HG02759 (cell line): ENCODE results near the gene REN.

Experiments
- ATAC-seq: cut with Tn5 transposase; IDR thresholded peaks from one replicate; pipeline ENCODE4 v1.9.1; 2021; ENCODE audit warnings: mild to moderate bottlenecking, moderate library complexity; ENCODE audit not compliant: unreplicated experiment

Gene REN

GRCh38 chr1:204191456-204191855 lies 25.3 kb upstream of the REN start:
- no peak for ATAC-seq

GRCh38 chr1:204190212-204191211 lies 24.4 kb upstream of the REN start:
- no peak for ATAC-seq

GRCh38 chr1:204188959-204189639 lies 23.0 kb upstream of the REN start:
- no peak for ATAC-seq

GRCh38 chr1:204186597-204186996 lies 20.5 kb upstream of the REN start:
- ATAC-seq, result no peak

- no peak for ATAC-seq
These were observed 15.0 kb upstream of the REN start for GRCh38 chr1:204181116-204181515.

GRCh38 chr1:204180133-204180532 lies 14.0 kb upstream of the REN start:
- no peak for ATAC-seq

GRCh38 chr1:204178487-204179281 lies 12.5 kb upstream of the REN start:
- ATAC-seq, result no peak

GRCh38 chr1:204177133-204177532 lies 11.0 kb upstream of the REN start:
- ATAC-seq, result no peak

- no peak for ATAC-seq
These were observed 9.9 kb upstream of the REN start for GRCh38 chr1:204176049-204176448.

- ATAC-seq, result no peak
These were observed 8.8 kb upstream of the REN start for GRCh38 chr1:204174958-204175357.

GRCh38 chr1:204172404-204173029 lies 6.4 kb upstream of the REN start:
- no peak for ATAC-seq

GRCh38 chr1:204171751-204172178 lies 5.6 kb upstream of the REN start:
- no peak for ATAC-seq

GRCh38 chr1:204170494-204171155 lies 4.5 kb upstream of the REN start:
- ATAC-seq, result no peak

GRCh38 chr1:204169858-204170257 lies 3.7 kb upstream of the REN start:
- no peak for ATAC-seq

- no peak for ATAC-seq
These were observed 1.6 kb upstream of the REN start for GRCh38 chr1:204167730-204168129.

GRCh38 chr1:204162494-204163074 lies 3.6 kb downstream of the REN start:
- no peak for ATAC-seq

- ATAC-seq, result no peak
These were observed 4.3 kb downstream of the REN start for GRCh38 chr1:204161609-204162493.

GRCh38 chr1:204157962-204158361 lies 8.2 kb downstream of the REN start:
- ATAC-seq, result no peak

GRCh38 chr1:204155881-204156280 lies 10.3 kb downstream of the REN start:
- ATAC-seq, result no peak
